Measurements from ENCODE around the gene LLGL2. TPM values are rescaled to one million over a fixed set of nuclear protein-coding genes. Genes with fewer than 3 reads are reported as not detected.

LLGL2 gene
- total and polyA plus RNA-seq, 2 donors (not counting 1 experiment from before 2014, with no cell fraction given): 0.03 to 0.33 TPM

DNA sequence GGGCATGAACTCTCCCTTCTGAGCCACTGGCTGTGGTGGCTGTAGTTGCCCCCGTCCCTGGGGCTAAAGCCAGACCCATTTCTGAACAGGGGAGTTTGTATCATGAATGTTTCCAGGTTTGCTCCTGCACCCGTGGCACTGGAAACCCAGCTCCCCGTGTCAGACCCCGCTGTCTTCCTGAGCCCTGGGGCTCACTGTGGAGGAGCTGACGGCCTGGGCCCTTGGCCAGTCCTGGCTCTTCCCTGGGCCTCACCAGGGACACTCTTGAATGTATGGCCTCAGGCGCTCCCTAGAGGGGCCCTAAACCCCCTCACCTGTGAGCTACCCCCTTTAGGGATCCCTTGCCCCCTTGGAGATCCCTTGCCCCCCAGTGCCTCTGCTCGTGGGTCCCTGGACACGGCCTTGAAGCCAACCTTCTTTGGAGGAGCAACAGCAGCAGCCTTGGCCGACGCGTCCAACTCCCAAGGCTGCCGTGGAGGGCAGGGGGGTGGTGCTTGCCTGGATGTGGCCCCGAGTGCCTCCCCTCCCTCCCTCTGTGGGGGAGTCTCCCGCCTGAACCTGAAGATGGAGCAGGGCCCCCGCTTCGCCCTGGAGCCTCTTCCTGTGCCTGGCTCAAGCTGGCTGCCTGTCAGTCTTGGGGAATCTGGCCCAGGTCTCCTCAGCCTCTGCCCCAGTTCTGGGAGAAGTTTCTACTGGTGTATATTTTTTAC lies 26.0 kb upstream of the LLGL2 start:
- Histone ChIP-seq H3K27me3 (ENCODE audit: control insufficient read depth, insufficient read depth, low read length) (no peaks in the 10 kb centered on the region), H3K4me3 (replicated peaks in 1 of 4; ENCODE audit: control extremely low read depth in 1 of 4, insufficient read depth in 1 of 4, low read depth in 3 of 4, low read length in 4 of 4) (no peak overlapping the region), H3K4me2 (ENCODE audit: extremely low read depth, insufficient read depth, low read length) (no peak overlapping the region), H3K4me1 (ENCODE audit: control insufficient read depth, extremely low read depth, insufficient read depth, low read length) (no peaks in the 10 kb centered on the region), H3K27ac (ENCODE audit: insufficient read depth, low read length) (no peak overlapping the region), H3K9ac (ENCODE audit: insufficient read depth, low read length) (no peak overlapping the region), H4K20me1 (ENCODE audit: control insufficient read depth, extremely low read depth, insufficient read depth, low read length) (no peaks in the 10 kb centered on the region), H2AFZ (ENCODE audit: low read length) (no peak overlapping the region), H3K9me3 (ENCODE audit: control insufficient read depth, insufficient read depth, low read depth, low read length) (no peaks in the 10 kb centered on the region), H3K79me2 (ENCODE audit: control insufficient read depth, insufficient read depth, low read length) (no peaks in the 10 kb centered on the region), H3K36me3 (ENCODE audit: control insufficient read depth, insufficient read depth, low read length) (peaks cover 12% of the 10 kb centered on the region)
- DNase-seq (ENCODE audit: low read depth in 2 of 2): no peak
- TF ChIP-seq CTCF (conservative IDR thresholded peaks at IDR 0.05 in 1 of 2, IDR thresholded peaks at IDR 0.05 in 1 of 2; ENCODE audit: low read depth in 1 of 2, low read length in 2 of 2) (no peak), EZH2 (IDR thresholded peaks at IDR 0.05; ENCODE audit: low read length, missing control alignments) (no peak)

- Histone ChIP-seq H2AFZ (ENCODE audit: low read length) (no peak overlapping the region), H3K27me3 (ENCODE audit: control insufficient read depth, insufficient read depth, low read length) (no peaks in the 10 kb centered on the region), H3K36me3 (ENCODE audit: control insufficient read depth, insufficient read depth, low read length) (peaks cover 15% of the 10 kb centered on the region), H3K9me3 (ENCODE audit: control insufficient read depth, insufficient read depth, low read depth, low read length) (no peaks in the 10 kb centered on the region), H3K27ac (ENCODE audit: insufficient read depth, low read length) (no peak overlapping the region), H3K9ac (ENCODE audit: insufficient read depth, low read length) (no peak overlapping the region), H3K4me3 (replicated peaks in 1 of 4; ENCODE audit: control extremely low read depth in 1 of 4, insufficient read depth in 1 of 4, low read depth in 3 of 4, low read length in 4 of 4) (no peak overlapping the region), H3K4me1 (ENCODE audit: control insufficient read depth, extremely low read depth, insufficient read depth, low read length) (no peaks in the 10 kb centered on the region), H4K20me1 (ENCODE audit: control insufficient read depth, extremely low read depth, insufficient read depth, low read length) (no peaks in the 10 kb centered on the region), H3K79me2 (ENCODE audit: control insufficient read depth, insufficient read depth, low read length) (no peaks in the 10 kb centered on the region), H3K4me2 (ENCODE audit: extremely low read depth, insufficient read depth, low read length) (no peak overlapping the region)
- DNase-seq (ENCODE audit: low read depth in 2 of 2): no peak
- TF ChIP-seq EZH2 (IDR thresholded peaks at IDR 0.05; ENCODE audit: low read length, missing control alignments): no peak
- TF ChIP-seq CTCF (conservative IDR thresholded peaks at IDR 0.05 in 1 of 2, IDR thresholded peaks at IDR 0.05 in 1 of 2; ENCODE audit: low read depth in 1 of 2, low read length in 2 of 2): no peak
These were observed 24.9 kb upstream of the LLGL2 start for GRCh38 chr17:75500419-75501216.

- Histone ChIP-seq H3K27ac (ENCODE audit: insufficient read depth, low read length) (no peak overlapping the region), H3K79me2 (ENCODE audit: control insufficient read depth, insufficient read depth, low read length) (no peaks in the 10 kb centered on the region), H3K4me3 (replicated peaks in 1 of 4; ENCODE audit: control extremely low read depth in 1 of 4, insufficient read depth in 1 of 4, low read depth in 3 of 4, low read length in 4 of 4) (no peak overlapping the region), H3K4me2 (ENCODE audit: extremely low read depth, insufficient read depth, low read length) (no peak overlapping the region), H3K27me3 (ENCODE audit: control insufficient read depth, insufficient read depth, low read length) (no peaks in the 10 kb centered on the region), H3K9me3 (ENCODE audit: control insufficient read depth, insufficient read depth, low read depth, low read length) (no peaks in the 10 kb centered on the region), H4K20me1 (ENCODE audit: control insufficient read depth, extremely low read depth, insufficient read depth, low read length) (no peaks in the 10 kb centered on the region), H3K9ac (ENCODE audit: insufficient read depth, low read length) (no peak overlapping the region), H3K36me3 (ENCODE audit: control insufficient read depth, insufficient read depth, low read length) (peaks cover 14% of the 10 kb centered on the region), H3K4me1 (ENCODE audit: control insufficient read depth, extremely low read depth, insufficient read depth, low read length) (no peaks in the 10 kb centered on the region), H2AFZ (ENCODE audit: low read length) (no peak overlapping the region)
- TF ChIP-seq CTCF (conservative IDR thresholded peaks at IDR 0.05 in 1 of 2, IDR thresholded peaks at IDR 0.05 in 1 of 2; ENCODE audit: low read depth in 1 of 2, low read length in 2 of 2) (no peak), EZH2 (IDR thresholded peaks at IDR 0.05; ENCODE audit: low read length, missing control alignments) (no peak)
- DNase-seq (ENCODE audit: low read depth in 2 of 2): no peak
These were observed 24.0 kb upstream of the LLGL2 start for GRCh38 chr17:75501378-75502071.
